Stimulated activated CD8-positive, alpha-beta memory T cell treated with anti-CD3 and anti-CD28 coated beads, Interleukin-2, amount 100 ng/mL, for 1 hour (primary cell): ENCODE data around the gene SUMO4.

Source experiments
- DNase-seq, 2 donors: peaks; one replicate each; pipeline ENCODE4 v3.0.0-alpha.2; 2020; ENCODE audit warnings: low read depth in 2 of 2

Gene SUMO4

GRCh38 chr6:149400050-149400449, at the start of gene SUMO4:
Gene SUMO4 (plus strand): TSS chr6:149400262. CDS start chr6:149400392, 130 bp downstream.
- no peak for DNase-seq

- DNase-seq: no peak
Observed at GRCh38 chr6:149354009-149354408, 46.1 kb upstream of the SUMO4 start.

GRCh38 chr6:149356081-149356750, 43.8 kb upstream of the SUMO4 start:
- no peak for DNase-seq

GRCh38 chr6:149357726-149358538, 42.1 kb upstream of the SUMO4 start:
- DNase-seq: no peak

- no peak for DNase-seq
Observed at GRCh38 chr6:149359440-149359839, 40.6 kb upstream of the SUMO4 start.

- DNase-seq: no peak
Observed at GRCh38 chr6:149360536-149360935, 39.5 kb upstream of the SUMO4 start.

GRCh38 chr6:149362289-149362688, 37.8 kb upstream of the SUMO4 start:
- no peak for DNase-seq

- no peak for DNase-seq
Observed at GRCh38 chr6:149363154-149363553, 36.9 kb upstream of the SUMO4 start.

- DNase-seq: no peak
Observed at GRCh38 chr6:149364557-149364956, 35.5 kb upstream of the SUMO4 start.

- DNase-seq: no peak
Observed at GRCh38 chr6:149365197-149365596, 34.9 kb upstream of the SUMO4 start.

- DNase-seq: no peak
Observed at GRCh38 chr6:149366267-149366921, 33.7 kb upstream of the SUMO4 start.

GRCh38 chr6:149368065-149368464, 32.0 kb upstream of the SUMO4 start:
- DNase-seq: no peak

- DNase-seq: no peak
Observed at GRCh38 chr6:149371154-149371553, 28.9 kb upstream of the SUMO4 start.

- no peak for DNase-seq
Observed at GRCh38 chr6:149372062-149372461, 28.0 kb upstream of the SUMO4 start.

- DNase-seq: no peak
Observed at GRCh38 chr6:149373511-149373910, 26.6 kb upstream of the SUMO4 start.

- no peak for DNase-seq
Observed at GRCh38 chr6:149379977-149380376, 20.1 kb upstream of the SUMO4 start.

GRCh38 chr6:149380523-149380922, 19.5 kb upstream of the SUMO4 start:
- DNase-seq: no peak

- no peak for DNase-seq
Observed at GRCh38 chr6:149383371-149383770, 16.7 kb upstream of the SUMO4 start.

- DNase-seq: no peak
Observed at GRCh38 chr6:149384464-149384863, 15.6 kb upstream of the SUMO4 start.

- DNase-seq: no peak
Observed at GRCh38 chr6:149385998-149386646, 13.9 kb upstream of the SUMO4 start.

- no peak for DNase-seq
Observed at GRCh38 chr6:149387779-149388512, 12.1 kb upstream of the SUMO4 start.
